Activated CD4-positive, alpha-beta T cell treated with anti-CD3 and anti-CD28 coated beads, Interleukin-2, Interleukin-6, amounts not matched to agents 100 ng/mL and 50 ng/mL, durations not matched to agents 16 hours and 8 hours (primary cell): ENCODE measurements around the gene DDX54.

Experiments used
- DNase-seq: peaks from one replicate; pipeline ENCODE4 v3.0.0-alpha.2; 2020

Gene DDX54

GRCh38 chr12:113185180-113186032, at the start of gene DDX54, which contains the start of gene RITA1:
Gene DDX54 (minus strand): TSS chr12:113185478. CDS start chr12:113185451, 27 bp downstream.
Gene RITA1 (plus strand): TSS chr12:113185721. CDS start chr12:113186747, 1,026 bp downstream.
- DNase-seq = peak; percentile 89

GRCh38 chr12:113234483-113234882, 49.2 kb upstream of the DDX54 start:
- no peak for DNase-seq

- no peak for DNase-seq
These were observed 48.7 kb upstream of the DDX54 start for GRCh38 chr12:113233967-113234366.

GRCh38 chr12:113232840-113233585, 47.7 kb upstream of the DDX54 start:
- DNase-seq = peak; percentile 61

GRCh38 chr12:113232089-113232839, 47.0 kb upstream of the DDX54 start:
- DNase-seq = no peak

DNA sequence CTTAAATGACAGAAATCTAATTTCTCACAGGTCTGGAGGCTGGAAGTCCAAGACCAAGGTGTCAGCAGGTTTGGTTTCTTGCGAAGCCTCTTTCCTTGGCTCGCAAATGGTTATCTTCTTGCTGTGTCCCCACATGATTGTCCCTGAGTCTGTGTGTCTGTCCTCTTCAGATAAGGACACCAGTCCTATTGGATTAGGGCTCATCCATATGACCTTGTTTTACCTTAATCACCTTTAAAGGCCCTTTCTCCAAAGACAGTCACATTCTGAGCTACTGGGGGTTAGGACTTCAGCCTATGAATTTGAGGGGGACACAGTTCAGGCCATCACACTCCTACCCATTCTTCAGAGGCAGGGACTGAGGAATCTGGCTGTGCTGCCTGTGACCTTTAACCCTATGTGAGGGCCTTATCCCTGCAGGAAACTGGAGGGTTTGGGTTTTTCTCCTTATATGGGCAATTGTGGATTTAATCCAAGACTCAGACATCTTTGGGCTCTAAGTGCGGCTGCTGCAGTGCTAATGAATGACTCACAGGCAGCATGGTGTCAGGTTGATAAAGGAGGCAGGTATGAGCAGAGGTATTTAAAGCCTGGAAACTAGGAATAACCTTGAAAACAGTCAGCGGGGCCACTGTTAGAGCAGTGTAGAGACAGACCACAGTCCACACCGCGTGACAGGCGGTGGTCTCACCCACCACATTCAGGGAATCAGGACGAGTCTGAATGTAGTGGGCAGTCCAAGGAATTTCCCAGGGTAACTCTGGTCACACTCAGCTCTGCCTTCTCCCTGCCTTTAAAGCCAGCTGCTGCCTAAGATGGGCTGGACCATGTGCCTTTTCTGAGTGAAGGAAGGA, 46.2 kb upstream of the DDX54 start:
- no peak for DNase-seq

GRCh38 chr12:113230315-113231234, 45.3 kb upstream of the DDX54 start:
- no peak for DNase-seq

DNA sequence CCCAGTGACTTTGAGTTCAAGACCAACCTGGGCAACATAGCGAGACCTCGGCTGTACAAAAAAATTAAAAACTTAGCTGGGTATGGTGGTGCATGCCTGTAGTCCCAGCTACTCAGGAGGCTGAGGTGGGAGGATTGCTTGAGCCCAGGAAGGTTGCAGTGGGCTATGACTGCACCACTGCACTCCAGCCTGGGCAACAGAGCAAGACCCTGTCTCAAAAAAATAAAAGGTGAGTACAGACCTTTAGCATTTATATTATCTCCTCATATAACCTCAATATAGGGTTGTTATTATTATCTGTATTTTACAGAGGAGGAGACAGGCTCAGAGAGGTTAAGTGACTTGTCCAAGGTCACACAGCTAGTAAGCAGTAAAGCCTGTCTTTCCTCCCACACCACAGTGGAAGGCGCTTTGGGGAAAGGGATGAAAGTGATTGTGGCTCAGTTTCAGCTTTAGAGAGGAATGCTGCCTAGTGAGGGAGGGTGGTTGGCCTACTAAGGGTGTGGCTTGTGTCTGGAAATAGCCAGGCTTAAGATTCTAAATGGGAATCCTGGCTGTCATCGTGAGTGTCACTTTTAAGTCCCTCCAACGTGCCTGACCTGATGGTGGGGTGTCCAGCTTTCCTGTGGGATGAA, 43.2 kb upstream of the DDX54 start:
- no peak for DNase-seq

- no peak for DNase-seq
These were observed 42.6 kb upstream of the DDX54 start for GRCh38 chr12:113227686-113228391.

DNA sequence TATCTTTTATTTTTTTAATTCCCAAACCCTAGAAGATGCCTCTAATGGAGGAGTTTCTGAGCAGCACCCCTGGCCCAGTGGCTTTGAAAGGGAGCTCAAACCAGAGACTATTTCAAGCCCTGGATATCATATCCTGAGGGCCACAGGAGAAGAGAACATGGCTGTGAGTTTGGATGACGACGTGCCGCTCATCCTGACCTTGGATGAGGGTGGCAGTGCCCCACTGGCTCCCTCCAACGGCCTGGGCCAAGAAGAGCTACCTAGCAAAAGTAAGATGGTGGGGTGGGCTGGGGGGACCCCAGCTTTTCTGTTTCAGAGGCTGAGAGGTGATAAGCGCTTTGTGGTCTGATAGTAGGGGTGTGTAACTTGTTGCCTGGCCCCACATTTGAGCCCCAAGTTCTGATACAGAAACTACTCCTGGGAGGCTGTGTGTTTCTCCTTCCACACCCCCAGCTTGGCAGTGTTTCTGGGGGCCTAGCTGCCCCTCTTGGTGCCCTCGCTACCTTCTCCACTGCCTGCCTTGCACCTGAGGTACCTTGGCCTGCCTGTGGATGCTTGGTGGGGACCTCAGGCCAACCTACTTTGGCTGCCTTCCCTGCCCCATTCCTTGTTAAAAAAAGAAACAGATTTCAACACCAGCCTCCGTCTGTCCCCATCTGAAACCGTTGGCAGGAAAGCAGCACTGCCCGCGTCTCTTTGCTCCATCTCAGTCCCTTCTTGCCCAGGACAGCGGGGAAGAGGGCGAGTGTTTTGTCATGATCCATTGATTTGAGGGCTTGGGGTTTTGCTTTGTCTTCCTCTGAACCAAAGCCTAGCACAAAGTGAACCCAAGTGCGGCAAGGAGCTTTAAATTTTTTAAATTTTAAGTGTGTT, 41.7 kb upstream of the DDX54 start:
- DNase-seq = no peak

DNA sequence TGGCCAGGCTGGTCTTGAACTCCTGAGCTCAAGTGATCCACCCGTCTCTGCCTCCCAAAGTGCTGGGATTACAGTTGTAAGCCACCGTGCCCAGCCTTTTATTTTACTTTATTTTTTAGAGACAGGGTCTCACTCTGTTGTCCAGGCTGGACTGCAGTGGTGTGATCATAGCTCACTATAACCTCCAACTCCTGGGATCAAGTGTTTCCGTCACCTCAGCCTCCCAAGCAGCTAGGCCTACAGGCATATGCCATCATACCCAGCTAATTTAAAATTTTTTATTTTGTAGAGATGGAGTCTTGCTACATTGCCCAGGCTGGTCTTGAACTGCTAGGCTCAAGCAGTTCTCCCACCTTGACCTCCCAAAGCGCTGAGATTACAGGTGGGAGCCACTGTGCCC, 39.7 kb upstream of the DDX54 start:
- DNase-seq = no peak

- peak; percentile 24 for DNase-seq
These were observed 37.7 kb upstream of the DDX54 start for GRCh38 chr12:113222730-113223531.

DNA sequence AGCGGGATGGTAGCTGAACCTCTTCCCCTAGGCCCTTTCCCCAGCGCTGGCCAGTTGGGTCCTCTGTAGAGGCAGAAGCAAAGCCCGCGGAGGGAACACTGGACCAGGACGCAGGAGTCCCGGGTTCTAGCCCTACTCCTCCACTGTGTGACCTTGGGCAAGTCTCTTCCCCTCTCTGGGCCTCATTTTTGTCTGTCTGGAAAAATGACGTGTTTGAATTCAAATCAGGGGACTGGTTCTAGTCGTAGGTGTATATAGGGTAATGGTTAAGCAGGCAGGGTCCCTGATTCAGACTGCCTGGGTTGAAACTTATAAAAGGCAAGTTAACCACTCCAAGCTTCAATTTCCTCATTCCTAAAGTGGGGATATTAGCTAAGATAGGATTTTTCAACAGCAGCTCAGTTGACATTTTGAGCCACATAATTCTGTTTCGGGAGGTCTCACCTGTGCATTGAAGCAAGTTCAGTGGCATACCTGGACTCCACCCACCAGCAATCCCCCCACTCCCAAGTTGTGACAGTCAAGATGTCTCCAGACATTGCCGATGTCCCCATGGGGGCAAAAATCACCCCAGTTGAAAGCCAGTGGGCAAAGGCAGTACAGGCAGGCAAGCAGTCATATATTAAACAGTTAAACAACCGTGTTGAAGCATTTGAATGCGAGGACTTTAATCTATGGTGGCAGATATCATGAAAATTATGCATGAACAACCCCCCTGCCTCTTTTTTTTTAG, 36.9 kb upstream of the DDX54 start:
- DNase-seq = no peak

DNA sequence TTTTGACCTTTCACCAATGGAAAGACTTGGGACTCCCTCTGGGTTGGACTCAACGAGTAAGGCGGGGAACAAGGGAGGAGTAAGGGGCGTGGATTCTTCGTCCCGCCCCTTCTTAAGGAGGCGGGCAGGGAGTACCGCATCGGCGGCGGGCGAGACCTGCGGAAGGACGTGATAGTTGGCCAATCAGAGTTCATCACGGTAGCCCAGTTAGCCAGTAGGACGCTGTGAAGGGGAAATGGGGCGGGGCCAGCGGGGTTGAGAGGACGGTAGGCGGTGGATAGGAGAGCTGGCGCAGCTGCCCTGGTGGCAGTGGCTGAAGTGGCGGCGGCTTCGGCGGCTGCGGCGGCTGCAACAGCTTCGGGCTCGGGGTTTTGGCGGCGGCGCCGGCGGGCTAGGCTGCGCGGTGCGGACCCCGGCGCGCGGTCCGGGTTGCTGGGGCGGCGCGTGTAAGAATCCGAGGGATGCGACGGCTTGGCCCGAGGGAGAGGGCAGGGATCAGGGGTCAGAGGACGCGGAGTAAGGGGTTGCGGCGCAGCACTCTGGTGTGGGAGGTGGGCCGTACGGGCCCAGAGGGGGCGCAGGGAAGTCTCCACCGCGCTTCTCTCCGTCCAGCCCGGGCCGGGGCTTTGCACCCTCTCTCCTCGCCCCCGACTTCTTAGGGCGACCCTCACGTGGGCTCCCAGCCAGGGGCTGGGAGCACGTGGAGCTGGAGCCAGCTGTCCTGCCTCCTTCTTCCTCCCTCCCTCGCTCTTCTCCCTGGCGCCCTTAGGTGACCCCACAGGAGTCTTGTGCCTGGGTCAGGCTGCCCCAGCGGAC, 36.1 kb upstream of the DDX54 start, which contains the start of gene TPCN1:
Gene TPCN1 (plus strand): TSS at position 284 of the 816 bp plus-strand sequence. CDS start 5,389 bp downstream, outside the sequence.
- DNase-seq = peak; percentile 100

GRCh38 chr12:113220593-113221180, 35.4 kb upstream of the DDX54 start:
- DNase-seq = peak; percentile 19

DNA sequence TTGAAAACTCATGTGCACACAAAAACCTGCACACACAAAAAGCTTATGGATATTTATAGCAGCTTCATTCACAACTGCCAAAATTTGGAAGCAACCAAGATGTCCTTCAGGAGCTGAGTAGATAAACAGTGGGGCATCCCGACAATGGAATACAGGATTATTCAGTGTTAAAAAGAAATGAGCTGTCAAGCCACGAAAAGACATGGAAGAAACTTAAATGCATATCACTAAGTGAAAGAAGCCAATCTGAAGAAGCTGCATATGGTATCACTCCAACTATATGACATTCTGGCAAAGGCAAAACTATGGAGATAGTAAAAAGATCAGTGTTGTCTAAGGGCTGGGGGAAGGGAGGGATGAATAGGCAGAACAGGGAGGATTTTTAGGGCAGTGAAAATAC, 30.7 kb upstream of the DDX54 start:
- no peak for DNase-seq
